Esophagus muscularis mucosa (tissue), 4 donors: ENCODE measurements around the gene WDFY4. TPM values are rescaled to one million over a fixed set of nuclear protein-coding genes. Genes with fewer than 3 reads are reported as not detected.

Experiments
- DNase-seq: peaks from one replicate; pipeline ENCODE4 v3.0.0-alpha.2; 2017; ENCODE audit errors: extremely low spot score
- H3K27ac ChIP-seq, 4 donors: fragments of 200-600 bp; sonication (generic); replicated peaks in 1 of 4; 1 replicate in 3 of 4; 2 replicates in 1 of 4; pipeline ENCODE4 v1.5.1; 2016 to 2019; ENCODE audit warnings: mild to moderate bottlenecking in 1 of 4
- H3K27me3 ChIP-seq, 4 donors: fragments of 200-600 bp; sonication (generic); one replicate each; pipeline versions ENCODE4 v1.5.1 to v1.6.0; 2016 to 2019
- H3K36me3 ChIP-seq, 4 donors: fragments of 200-600 bp; sonication (generic); one replicate each; pipeline ENCODE4 v1.5.1; 2016 to 2019
- H3K4me1 ChIP-seq, 4 donors: fragments of 200-600 bp; sonication (generic); one replicate each; pipeline ENCODE4 v1.5.1; 2016 to 2019
- H3K4me3 ChIP-seq, 4 donors: fragments of 200-600 bp; sonication (generic); 1 replicate in 2 of 4; 2 replicates in 2 of 4; pipeline ENCODE4 v1.5.1; 2016 to 2019; ENCODE audit warnings: mild to moderate bottlenecking in 4 of 4, moderate library complexity in 1 of 4
- H3K9me3 ChIP-seq, 4 donors: fragments of 200-600 bp; sonication (generic); 1 replicate in 3 of 4; 2 replicates in 1 of 4; pipeline ENCODE4 v1.5.1; 2016 to 2019
- CTCF ChIP-seq, 3 experiments: fragments of 200-600 bp in 2 of 3; fragments of 450-650 bp in 1 of 3; sonication (generic) in 2 of 3; IDR thresholded peaks; one replicate each; pipeline ENCODE4 v1.5.1; 2017 to 2019; ENCODE audit warnings: antibody characterized with exemption in 3 of 3, mild to moderate bottlenecking in 2 of 3, moderate library complexity in 1 of 3
- EP300 ChIP-seq: sonication (generic); formaldehyde crosslinking; IDR thresholded peaks from one replicate; pipeline ENCODE4 v1.6.1; 2017; ENCODE audit warnings: antibody characterized with exemption
- POLR2A ChIP-seq: fragments of 450-650 bp; IDR thresholded peaks from one replicate; pipeline ENCODE4 v1.6.1; 2017; ENCODE audit warnings: antibody characterized with exemption, moderate library complexity, mild to moderate bottlenecking, low read depth
- POLR2AphosphoS5 ChIP-seq, 2 donors: sonication (generic); formaldehyde crosslinking; IDR thresholded peaks; one replicate each; pipeline ENCODE4 v1.6.1; 2017; ENCODE audit warnings: antibody characterized with exemption in 2 of 2
- WGBS: methylation state at CpG from one replicate; pipeline ENCODE4 v1.1.5; 2018; 5-methylcytosine and 5-hydroxymethylcytosine counted together
- intact Hi-C: fragments of 100-400 bp; cut with DNase I; formaldehyde crosslinking; loops from one replicate; pipeline ENCODE4 v1.15.1; 2023
- small RNA-seq, 3 donors: library from RNA; depleted of rRNA; stranded (forward); fragments of <200 nt; gene quantifications; one replicate each; pipeline ENCODE3, GENCODE V24; 2016
- total RNA-seq, 4 donors: library from RNA; depleted of rRNA; stranded (reverse); fragments of >200 nt; gene quantifications; one replicate each; pipeline versions ENCODE4 v1.1.0 to v1.2.1, GENCODE V29; 2016

The WDFY4 gene
- total RNA-seq, 4 donors from 2014 or later = 2.3 to 7.3 (median 5.2) TPM

GRCh38 chr10:49029666-49030065, 345.0 kb downstream of the WDFY4 start:
- Histone ChIP-seq H3K9me3 (no peaks in the 10 kb centered on the region), H3K4me3 (no peak overlapping the region), H3K36me3 (peaks cover 0 to 9% (median 3%) of the 10 kb centered on the region in 4 donors), H3K27ac (no peak overlapping the region), H3K27me3 (no peaks in the 10 kb centered on the region), H3K4me1 (peaks cover 0 to 6% (median 1%) of the 10 kb centered on the region in 4 donors)
- no peak for DNase-seq
- 100% methylated on average over 1 of the region's 1 CpG for WGBS
- TF ChIP-seq CTCF (IDR thresholded peaks at IDR 0.05) = no peak
- no peak for TF ChIP-seq POLR2AphosphoS5 (IDR thresholded peaks at IDR 0.05)
- no peak for TF ChIP-seq EP300
- no peak for TF ChIP-seq POLR2A
- intact Hi-C loops = no loop called here

Small RNA genes within 50 kb of the gene (small RNA-seq; reads per million reads assigned to genes)
- gene MIR4294 = 0 reads per million in 3 donors

Other genes starting within 250 kb of the WDFY4 start
- 1 to 10 TPM; 2.2 to 9.1 (median 4.8) TPM for gene ARHGAP22, start 79.8 kb upstream of the WDFY4 start, total RNA-seq